GM21619 (cell line): Measurements from ENCODE around the gene RAI2.

ENCODE experiments used
- ATAC-seq: cut with Tn5 transposase; IDR thresholded peaks from one replicate; pipeline ENCODE4 v1.9.1; 2021; ENCODE audit not compliant: unreplicated experiment

Gene RAI2

GRCh38 chrX:17860811-17861488, at the start of gene RAI2:
RAI2 (minus strand) TSS chrX:17861298; CDS start chrX:17802010, 59,288 bp downstream.
- ATAC-seq: no peak

DNA sequence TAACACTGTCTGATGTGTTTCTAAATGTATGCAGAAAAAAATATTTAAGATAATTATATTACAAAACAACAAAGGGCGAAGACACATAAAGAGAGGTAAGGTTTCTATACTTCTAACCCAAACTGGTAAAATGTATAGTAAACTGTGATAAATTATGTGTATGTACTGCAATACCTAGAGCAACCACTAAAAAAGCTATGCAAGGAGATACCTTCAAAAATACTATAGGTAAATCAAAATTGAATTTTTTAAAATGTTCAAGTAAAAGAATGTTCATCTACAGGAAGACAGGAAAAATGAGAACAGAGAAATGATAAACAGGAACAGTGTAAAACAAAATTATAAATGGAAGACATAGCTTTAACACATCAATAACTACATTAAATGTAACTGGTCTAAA, 27.3 kb upstream of the RAI2 start:
- ATAC-seq: no peak

- no peak for ATAC-seq
Measured at GRCh38 chrX:17882680-17883079, 21.6 kb upstream of the RAI2 start.

GRCh38 chrX:17878028-17878670, 17.1 kb upstream of the RAI2 start:
- no peak for ATAC-seq

GRCh38 chrX:17876135-17876534, 15.0 kb upstream of the RAI2 start:
- ATAC-seq: no peak

DNA sequence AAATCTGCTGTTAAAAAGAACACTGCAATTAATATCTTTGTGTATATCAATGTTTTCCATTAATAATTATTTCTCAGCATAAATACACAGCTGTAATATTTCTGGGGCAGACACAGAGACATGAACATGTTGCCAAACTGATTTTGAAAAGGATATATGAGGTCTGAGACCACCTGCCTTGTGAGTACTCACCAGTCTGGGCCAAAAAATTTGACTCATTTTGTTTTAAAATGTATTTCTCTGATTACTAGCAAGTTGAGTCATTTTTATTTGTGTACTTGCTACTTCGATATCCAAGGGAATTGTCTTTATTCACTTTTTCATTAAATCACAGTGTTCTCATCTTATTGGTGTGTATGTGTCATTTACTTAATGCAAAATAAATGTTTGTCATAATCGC, 8.5 kb upstream of the RAI2 start:
- no peak for ATAC-seq

DNA sequence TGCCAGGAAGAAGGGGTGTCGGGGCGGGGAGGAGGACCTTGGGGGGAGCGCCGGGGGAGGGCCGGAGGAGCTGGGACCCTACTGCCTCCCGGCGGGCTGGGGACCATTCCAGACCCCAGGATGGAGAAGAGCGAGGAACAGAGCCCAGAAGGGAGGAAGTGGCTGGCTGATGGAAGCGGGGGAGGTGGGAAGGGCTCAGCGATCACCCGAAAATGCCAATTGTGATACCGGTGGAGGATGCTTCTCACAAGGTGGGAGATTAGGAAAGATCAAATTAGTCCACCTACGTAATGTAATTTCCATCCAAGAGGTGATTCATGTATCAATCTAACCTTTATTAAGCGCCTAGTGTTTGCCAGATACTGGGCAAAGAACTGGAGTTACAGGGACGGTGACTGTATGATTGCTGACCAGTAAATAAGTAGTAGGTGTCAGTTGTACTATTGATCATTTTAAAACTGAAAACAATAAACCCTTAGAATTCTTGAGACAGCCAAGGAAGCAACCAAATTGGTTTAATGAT, 452 bp upstream of the RAI2 start:
- ATAC-seq: no peak

DNA sequence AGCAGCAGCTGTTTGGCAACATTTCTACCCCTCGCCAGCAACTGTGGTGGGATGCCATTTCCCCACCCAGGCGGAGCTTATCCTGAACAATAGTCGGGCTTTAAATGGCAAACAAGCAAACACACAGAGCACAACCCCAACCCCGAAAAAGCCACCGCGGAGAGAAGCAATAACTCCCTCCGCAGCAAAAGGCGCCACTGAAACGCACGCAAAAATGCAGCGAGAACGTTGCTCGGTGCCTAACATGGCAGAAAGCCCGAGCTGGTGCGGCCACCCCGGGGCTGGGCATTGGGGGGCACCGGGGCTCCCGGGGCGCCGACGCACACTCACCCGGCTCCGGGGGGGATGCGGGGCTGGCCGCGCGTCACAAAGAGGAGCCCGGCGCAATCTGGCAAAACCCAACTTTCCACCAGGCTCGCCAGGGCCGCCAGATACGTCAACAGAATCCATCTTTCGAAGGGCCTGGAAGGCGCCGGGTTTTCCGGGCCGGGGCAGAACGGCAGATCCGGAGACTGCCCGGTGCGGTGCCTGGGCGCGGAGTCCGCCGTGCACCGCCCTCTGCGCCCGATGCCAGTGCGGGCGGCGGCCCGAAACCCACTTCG, 818 bp downstream of the RAI2 start:
- ATAC-seq: no peak

GRCh38 chrX:17859609-17860178, 1.4 kb downstream of the RAI2 start:
- no peak for ATAC-seq

GRCh38 chrX:17854531-17854930, 6.6 kb downstream of the RAI2 start:
- no peak for ATAC-seq

GRCh38 chrX:17854069-17854468, 7.0 kb downstream of the RAI2 start:
- no peak for ATAC-seq

DNA sequence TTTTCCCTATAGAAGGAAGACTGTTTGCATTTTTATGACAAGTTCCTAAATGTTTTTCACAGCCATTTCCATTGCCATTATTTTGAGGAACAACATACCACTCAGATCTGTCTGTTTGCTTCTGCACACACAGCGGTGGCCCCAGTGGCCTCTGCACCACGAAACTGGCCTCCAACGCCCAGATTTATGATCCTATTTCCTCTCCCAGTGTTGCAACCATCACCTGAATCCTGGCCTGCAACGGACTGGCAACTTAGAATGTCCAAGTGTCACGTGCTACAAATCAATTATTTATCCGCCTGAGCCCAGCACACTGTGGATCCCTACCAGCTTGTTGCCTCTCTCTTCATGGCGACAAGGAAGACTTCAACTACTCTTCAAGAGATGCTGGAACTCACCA, 9.2 kb downstream of the RAI2 start:
- no peak for ATAC-seq

GRCh38 chrX:17848545-17849265, 12.4 kb downstream of the RAI2 start:
- no peak for ATAC-seq

- no peak for ATAC-seq
Measured at GRCh38 chrX:17846045-17846444, 15.1 kb downstream of the RAI2 start.

DNA sequence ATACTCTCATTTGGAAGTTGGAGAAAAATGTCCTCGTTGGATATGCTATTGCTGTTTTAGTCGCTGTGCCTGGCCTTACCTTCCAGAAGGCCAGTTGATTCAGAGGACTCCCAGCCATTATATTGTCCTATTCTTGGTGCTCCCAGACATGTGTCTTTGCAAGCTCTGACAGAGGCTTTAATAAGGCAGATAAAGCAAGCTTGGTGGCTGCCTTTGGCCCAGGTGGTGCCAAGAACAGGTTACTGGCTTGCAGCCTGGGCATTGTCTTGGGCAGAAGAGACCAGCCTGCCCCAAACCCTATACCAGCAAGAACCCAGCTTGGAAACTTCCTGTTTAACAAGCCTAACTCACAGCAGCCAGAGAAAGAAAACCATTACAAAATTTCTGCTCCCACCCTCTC, 16.9 kb downstream of the RAI2 start:
- no peak for ATAC-seq

- ATAC-seq: no peak
Measured at GRCh38 chrX:17842769-17843525, 18.2 kb downstream of the RAI2 start.

- no peak for ATAC-seq
Measured at GRCh38 chrX:17839269-17839668, 21.8 kb downstream of the RAI2 start.

DNA sequence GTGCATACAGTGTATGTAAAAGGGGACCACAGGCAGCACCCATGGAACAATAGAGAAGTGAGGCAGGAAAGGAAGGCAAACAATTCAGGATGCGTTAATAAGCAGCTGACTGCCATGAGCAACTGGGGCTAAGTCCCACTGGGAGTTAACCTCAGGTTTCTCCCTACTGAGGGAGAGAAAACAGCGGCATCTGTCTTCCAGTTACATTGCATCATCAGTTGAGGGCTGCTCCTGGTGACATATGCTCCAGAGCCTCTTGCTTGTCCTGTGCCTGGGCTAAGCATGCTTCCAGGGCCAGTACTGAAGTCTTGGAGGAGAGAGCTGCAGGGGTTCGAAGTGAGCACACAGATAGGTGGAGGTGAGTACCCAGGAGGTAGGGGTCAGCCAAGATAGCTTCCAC, 24.3 kb downstream of the RAI2 start:
- ATAC-seq: no peak

DNA sequence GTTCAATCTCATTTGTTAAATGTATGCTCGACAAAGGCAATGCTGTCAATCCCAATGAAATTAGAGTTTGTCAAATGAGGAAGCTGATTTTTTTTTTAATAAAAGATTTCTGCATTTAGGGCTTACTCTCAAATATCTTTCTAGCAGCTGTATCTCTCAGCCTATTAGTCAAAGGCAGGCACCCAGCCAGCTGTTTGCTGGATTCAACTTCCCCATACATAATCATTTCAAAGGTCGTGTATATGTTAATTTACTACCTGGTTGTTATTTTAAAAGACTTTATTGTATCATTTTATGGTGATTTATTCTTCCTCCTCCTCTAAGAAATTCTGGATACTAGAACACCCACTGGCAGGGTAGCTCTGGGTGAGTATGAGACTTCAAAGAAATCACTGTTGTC, 27.1 kb downstream of the RAI2 start:
- ATAC-seq: no peak

DNA sequence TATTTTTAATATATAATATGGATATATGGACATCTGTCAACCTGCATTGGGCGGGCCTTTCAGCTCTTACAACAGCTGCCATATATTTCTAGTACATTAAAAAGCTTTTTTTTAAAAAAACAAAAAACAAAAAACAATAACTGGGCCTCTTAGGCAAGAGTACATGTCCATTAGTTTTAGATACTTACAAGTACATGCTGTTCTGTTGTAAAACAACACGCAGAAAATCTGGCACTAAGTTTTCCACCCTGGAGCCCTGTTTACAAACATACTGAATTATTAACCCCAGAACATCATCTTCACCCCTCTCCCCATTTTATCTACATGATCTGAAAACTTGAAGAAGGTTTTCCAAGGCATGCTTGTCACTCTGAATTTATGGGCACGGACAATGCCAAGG, 29.8 kb downstream of the RAI2 start:
- ATAC-seq: no peak

GRCh38 chrX:17830211-17830610, 30.9 kb downstream of the RAI2 start:
- no peak for ATAC-seq
